SW 1271 (cell line): ENCODE measurements around the gene SLC6A6.
"Not testable (repeated sequence)": the region's sequence is repeated elsewhere in the genome, so short reads cannot be mapped to it uniquely, and the experiment has no call there.

Source experiments
- DNase-seq, 2 experiments: peaks; one replicate each; lab custom pipeline; 2025; lab: John Stamatoyannopoulos, UW

The SLC6A6 gene

DNA sequence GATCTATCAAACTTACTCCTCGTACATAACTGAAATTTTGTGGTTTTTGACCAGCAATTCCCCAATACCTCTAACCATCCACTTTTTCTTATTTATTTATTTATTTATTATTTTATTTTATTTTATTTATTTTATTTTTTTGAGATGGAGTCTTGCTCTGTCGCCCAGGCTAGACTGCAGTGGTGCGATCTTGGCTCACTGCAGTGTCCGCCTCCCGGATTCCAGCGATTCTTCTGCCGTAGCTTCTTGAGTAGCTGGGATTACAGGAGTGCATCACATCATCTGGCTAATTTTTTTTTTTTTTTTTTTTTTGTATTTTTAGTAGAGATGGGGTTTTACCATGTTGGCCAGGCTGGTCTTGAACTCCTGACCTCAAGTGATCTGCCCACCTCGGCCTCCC lies 35.3 kb downstream of the SLC6A6 start:
- DNase-seq: not testable (repeated sequence)

DNA sequence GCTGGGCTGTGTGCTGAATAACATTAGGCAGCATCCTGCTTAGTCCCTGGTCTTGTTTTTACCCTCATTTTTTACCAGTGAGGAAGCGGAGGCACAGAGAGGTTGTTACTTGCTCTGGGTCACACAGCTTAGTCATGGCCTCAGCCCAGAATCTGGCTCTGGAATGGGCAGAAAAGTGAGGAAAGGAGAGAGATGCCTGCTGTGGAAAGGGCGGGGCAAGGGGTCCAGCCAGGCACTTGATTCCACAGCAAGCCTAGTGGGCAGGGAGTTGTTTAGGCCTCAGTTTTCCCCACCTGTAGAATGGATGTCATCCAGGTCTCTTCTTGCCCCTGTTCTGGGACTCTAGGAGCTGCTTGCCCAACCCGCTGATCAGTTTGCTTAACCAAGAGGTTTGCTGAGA lies 35.9 kb downstream of the SLC6A6 start:
- no peak for DNase-seq

DNA sequence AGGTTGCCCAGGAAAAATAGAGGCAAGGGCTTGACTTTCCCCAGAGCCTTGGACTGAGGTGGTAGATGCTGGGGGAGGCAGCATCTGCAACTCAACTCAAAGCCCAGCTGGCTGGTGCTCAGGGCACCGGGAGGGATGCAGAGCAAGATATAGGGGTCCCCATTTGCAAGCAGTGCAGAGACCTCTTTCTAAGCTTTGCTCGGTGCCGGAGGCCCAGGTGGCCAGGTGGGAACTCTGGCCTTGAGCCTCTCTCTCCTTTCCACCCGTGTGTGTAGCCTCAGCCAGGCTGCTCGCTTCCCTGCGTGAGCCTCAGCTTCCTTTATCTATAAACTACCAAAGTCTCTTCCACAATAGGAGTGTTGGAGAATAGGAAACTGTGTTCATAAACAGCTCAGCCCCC lies 36.5 kb downstream of the SLC6A6 start:
- no peak for DNase-seq

DNA sequence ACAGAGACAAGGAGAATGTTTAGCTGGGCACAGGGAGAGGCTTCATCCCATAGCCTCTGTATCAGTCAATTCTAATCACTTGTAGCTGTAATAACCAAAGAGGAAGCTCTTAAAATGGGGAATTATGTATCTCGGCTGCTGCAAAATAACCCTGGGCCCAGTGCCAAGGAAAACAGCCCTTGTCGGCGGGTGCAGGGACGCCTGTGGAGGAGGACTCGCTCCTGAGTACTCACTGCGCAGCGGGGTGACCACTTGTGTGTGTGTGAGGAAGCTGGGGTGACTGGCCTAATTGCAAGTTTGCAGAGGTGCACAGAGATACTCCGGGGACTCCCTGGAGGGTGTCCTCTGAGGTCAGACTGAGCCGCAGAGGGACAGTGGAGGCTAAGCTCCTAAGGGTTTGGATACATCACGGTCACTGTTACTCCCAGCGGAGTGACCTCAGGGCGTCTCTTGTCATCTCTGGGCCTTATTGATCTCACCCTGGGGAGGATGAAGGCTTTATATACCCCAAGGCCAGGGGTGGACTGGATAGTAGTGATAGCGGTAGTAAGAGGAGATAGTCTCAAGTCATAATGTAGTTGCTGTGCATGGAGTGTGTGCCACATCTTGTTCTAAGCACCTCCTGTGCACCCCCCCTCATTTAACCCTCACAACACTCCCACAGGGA lies 37.2 kb downstream of the SLC6A6 start:
- DNase-seq: no peak

DNA sequence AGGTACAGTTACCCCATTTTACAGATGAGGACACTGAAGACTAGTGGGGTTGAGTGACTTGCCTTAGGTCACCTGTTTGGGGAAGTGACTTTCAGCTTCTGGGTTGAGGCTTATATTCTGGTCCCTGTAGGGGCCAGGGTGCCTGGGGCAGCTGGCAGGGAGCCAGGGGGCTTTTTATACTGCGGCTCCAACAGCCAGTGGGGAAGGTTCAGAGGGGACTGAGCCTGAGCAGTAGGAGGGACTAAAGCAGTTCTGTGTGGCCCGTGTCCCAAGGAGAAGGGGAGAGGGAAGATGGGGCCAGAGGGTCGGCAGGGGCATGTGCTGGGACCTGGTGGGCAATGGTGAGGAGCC lies 37.7 kb downstream of the SLC6A6 start:
- DNase-seq: no peak

DNA sequence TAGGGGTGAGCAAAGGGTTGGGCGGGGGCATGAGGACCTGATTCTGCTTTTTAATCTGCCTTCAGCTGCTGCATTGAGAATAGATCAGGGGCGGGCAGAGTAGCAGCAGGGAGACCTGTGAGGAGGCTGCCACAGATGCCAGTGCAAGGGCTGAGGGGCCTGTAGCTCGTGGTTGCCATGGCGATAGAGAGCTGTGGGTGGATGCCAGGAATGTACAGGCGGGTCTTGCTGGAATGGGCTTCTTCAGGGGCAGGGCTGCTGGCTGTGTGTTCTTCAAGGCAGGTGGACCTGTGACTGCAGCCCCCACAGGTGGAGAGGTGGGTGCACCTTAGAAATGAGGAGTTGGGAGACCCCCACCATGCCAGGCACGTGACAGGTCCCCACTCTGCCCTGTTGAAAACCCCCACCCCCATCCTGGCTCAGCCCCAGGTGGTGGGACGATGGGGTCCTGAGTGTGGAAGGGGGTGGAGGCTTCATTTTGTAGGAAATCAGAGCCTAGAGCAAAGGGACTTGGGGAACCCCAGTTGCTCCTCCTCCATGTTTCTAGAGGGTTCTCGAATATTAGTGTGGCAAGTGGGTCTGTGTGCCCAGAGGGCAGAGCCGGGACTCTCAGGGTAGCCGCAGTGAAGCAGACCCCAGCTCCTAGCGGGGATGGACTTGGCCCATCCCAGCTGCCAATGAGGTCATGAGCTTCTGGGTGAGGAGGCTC lies 38.3 kb downstream of the SLC6A6 start:
- DNase-seq: peak in 1 of 2 experiments; percentile 17

DNA sequence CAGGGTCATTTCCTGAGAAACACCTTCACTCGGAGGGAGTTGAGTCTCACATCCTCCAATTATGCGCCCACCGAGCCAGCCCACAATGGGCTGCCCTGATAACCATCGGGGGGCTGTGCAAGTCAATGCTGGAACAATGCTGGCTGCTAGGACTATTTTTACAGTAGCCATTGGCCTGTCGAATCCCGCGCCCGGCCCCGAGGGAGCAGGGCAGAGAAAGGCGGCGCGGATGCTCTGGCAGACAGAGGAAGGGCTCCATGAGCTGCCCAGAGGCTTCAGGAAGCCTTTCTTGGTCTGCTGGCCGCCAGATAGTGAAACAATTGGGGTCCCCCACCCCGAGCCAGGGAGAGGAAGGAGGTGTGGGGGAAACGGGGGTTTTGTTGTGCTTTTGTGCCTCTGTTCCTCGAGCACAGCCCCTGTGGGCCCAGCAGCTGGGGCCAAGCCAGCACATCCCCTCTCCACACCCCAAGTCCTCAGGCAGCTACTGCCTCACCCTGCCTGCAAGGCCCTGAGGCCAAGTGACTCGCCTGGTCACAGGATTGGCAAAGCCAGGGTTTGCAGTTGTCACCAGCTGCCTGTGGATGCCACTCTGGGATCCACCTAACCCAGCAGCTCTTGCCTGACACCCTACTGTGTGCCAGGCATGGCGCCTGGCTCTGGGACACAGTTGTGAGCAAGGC lies 39.0 kb downstream of the SLC6A6 start:
- DNase-seq: no peak

DNA sequence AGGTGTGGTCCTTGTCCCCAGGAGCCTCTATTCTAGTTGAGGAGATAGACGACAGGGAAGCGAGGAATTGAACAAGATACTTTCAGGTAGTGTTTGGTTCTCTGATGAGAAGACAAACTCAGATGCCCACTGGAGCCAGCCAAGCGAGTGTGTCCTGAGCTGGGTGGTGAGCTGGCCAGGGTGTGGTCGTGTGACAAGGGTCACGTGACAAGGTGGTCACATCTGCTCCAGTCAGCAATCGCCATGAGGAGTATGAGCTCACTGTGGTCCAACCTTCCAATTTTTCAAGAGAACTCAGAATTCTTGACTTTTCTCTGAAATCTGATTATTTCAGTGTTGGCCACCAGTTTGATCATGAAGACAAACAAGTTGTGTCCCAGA lies 39.5 kb downstream of the SLC6A6 start:
- DNase-seq: peak in 1 of 2 experiments; percentile 19

DNA sequence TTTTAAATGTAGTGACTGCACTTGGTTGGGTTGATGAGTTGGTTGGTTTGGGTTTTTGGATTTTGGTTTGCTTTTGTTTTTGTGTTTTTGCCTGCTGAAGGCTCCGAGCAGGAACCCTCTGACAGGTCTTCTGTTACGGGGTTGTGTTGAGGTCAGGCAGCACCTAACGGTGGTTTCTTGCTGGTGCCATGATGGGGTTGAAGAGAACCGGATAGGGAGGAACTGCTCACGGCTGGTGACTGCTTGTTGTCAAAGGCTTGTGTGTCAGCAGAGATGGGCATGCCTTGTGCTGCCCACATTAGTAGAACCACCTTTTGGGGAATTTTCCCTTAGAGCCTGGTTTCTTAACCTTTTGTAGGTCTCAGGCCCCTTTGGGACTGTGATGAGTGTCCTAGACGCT lies 42.0 kb downstream of the SLC6A6 start:
- DNase-seq: no peak

DNA sequence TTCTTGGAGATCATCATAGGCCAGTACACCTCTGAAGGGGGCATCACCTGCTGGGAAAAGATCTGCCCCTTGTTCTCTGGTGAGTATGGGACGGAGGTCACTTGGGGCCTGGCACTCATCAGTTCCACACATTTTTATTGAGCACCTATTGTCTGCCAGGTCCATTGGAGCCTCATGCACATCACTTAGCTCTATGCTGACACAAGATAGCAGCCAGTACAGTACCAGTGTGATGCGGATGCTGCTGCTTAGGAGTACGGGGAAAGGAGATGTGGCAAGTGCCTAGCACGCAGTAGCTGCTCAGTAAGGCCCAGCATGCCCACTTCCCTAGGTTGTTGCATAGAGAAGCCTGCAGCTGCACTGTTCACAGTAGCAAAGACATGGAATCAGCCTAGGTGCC lies 43.4 kb downstream of the SLC6A6 start:
- DNase-seq: no peak

DNA sequence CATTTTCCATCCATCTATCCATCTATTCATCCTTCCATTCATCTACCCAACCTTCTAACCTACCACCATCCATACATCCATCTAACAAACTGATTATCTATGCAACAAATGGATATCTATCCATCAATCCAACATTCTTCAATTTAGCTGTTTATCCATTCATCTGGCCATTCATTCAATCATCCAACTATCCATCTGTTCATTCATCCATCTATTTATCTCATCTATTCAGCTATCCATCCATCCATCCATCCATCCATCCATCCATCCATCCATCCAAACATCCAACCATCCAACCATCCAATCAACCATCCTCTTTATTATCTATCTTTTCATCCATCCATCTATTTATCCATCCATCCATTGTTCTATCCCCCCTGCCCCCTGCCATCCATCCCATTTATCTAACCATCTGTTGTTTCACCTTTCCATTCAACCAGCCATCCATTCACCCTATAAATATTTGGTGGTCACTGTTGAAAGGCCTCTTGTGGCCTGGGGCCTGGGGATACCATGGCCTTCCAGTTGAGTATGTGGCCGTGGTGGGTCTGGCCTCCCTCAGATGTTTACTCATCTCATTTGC lies 44.7 kb downstream of the SLC6A6 start:
- DNase-seq: no peak

DNA sequence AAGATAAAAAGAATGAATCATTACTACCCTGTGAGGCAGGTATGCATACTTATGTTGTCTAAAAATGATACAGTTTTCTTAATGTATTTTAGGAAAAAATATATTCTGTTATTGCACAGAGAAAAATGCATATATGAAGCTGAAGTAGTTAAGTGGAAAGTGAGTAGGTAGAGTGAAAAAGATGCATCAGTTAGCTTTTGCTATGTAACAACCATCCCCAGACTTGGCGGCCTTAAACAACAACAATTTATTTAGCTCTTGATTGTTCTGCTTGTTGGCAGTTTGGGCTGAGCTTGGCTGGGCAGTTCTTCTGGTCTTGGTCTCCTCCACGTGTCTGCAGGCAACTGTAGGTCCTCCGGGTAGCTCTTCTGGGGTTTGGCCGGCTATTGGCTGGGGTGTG lies 45.7 kb downstream of the SLC6A6 start:
- no peak for DNase-seq

DNA sequence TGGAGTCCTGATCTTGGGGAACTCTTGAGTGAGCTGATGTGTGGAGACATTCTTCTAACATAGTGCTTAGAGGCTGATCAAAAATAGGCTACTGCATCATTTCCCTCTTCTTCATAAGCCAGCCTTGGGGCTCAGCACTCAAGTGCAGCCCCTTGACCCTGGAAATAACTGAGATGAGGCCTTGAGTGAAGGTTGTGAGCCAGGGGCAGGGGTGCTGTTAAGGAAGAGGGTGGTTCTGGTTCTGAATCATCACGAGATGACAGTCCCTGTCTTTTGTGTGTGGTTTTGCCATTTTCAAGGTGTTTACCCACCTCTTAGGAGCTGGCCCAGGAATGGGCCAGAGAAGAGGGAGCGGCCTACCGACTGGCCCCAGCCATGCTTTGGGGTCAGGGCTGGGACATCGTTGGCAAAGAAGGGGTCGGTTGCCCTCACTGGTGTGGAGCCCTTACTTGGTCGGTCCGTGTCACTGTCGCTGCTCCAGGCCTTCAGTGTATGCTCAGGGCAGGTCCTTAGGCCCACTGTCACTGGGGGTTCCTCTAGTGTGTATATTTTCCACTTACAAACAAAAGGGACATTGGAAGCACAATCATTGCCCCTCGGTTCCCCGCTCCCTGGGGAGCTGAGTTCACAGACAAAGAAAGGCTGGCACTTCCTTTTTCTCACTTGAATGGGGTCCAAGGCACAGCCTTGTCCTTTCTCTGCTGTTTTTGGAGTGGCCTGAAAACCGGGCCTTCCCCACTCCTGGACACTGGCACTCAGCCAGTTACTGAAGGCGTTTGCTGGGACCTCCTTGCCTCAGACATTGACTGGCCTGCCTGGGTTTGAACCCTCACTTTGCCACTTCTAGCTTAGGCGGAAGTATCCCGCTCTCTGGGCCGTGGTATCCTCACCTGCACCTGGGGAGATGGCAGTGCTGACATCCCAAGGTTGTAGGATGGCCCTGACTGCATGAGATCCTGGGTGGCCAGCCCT lies 46.6 kb downstream of the SLC6A6 start:
- no peak for DNase-seq

DNA sequence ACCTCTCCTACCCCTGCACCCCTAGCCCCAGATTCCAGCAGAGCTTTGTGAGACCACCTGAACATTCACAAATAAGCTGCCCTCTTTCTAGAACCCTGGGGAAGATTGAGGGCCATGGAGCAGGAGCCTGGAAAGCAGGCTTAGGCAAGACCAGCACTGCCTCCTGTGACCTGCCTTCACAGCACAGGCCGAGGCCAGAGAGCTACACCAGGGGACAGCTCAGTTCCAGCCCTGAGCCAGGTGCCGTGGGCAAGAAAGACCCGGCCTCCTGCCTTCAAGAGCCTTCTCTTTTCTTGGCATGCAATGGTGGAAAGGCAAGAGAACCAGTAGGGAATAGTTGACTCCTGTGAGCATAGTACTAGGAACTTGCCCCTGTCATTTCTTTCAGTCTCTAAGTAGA lies 48.1 kb downstream of the SLC6A6 start:
- no peak for DNase-seq

DNA sequence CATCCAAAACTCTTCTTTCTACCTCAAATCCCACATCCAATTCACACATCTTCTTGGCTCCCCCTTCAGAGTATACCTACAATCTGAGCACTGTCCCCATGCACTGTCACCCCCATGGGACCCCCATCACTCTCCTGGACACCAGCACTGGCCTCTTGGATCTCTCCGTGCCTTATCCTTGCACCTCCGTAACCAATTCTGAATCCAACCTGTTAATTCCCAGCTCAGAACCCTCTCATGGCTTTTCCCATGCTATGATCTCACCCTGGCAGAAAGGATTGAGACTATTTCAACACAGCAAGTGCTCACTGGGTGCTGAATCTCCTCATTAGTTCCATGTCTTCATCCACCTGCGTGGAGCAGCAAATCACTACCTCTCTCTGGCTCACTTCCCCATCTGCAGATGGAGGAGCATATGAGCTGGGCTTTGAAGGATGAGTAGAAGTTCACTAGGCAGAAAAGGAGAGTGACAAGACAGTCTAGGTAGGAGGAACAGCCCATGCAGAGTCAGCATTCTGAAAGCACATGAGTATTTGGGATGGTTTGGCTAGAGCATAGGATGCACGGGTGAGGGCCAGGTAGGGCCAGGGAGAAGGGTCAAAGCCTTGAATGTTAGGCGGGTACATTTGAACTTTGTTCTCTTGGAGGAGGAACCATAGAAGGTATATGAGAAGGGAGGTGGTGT lies 48.7 kb downstream of the SLC6A6 start:
- DNase-seq: no peak

DNA sequence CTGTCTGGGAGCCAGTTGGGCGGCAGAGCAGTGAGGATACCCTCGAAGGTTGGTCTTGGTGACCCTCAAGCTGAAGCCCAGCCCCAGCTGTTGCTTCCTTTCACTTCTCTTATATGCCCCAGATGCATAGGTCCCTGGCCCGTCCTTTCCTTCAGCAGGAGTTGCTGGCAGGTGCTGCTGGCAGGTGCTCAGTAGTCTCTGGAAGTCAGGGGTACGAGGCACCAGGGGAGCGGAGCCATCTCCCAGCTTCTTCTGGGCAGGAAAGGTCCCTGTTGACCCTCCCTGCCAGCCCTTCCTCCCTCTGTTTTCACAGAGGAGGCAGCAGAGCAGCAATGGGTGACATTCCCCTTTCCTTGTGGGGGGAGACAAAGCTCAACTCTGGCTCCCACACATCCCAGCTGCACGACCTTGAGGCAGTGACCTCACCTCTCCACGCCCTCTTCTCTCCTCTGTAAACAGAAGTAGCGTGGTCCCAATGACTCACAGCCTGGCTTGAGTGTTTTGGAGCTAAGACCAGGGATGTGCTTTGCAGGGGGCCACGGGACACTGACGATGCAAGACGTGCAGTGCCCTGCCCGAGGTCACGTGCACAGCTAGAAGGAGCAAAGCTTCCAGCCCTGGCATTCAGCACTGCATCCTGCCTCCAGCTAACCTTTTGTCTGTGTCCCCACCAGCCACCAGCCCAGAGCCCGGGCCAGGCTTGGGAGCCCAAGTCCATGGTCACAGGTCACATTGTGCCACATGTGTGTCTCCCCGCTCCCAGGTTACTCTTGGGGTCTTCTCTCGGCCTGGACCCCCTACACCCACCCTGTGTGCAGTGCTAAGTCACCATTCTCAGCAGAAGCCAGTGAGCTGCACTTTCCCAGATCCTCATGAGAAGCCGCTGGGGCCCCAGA lies 49.7 kb downstream of the SLC6A6 start:
- DNase-seq: no peak

DNA sequence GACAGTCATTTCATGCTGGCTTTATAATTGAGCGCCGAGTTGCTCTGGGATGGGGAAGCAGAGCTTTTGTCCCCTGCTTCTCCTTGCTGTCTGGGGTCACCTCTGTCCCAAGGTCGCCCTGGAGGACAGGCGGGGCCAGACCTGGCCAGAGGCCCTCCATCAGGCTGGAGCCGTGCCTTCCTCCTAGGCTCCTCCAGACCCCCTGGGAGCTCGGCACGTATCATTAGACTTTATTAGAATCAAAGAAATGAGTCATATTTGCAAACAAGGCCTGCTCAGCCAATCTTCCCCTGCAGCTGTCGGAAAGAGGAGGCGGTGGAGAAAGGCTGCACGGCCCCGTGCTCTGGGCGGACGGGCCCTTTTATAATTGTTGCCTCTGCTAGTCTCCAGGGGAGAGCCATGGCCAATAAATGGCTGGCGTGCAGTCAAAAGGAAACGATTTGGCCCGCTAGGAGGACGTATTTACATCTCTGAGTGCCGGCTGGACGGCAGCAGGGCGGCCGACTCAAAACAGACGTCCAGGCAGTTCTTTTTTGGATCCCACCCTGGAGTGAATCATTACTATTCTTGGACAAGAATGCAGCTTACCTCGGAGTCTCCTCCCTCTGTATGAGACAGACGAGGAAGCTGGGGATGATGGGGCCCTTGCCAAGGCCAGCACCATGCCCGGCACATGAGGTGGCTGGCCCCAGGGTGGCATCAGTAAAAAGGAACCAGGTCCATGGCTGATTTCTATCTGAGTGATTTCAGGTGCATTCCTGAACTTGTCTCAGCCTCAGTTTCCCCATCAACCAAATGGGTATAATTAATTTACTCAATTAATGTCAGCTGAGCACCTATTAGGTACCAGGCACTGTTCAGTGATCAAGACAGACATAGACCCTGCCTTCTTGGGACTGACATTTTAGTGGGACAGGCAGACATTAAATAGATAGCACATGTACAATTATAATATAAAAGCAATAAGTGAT lies 50.6 kb downstream of the SLC6A6 start:
- DNase-seq: no peak

DNA sequence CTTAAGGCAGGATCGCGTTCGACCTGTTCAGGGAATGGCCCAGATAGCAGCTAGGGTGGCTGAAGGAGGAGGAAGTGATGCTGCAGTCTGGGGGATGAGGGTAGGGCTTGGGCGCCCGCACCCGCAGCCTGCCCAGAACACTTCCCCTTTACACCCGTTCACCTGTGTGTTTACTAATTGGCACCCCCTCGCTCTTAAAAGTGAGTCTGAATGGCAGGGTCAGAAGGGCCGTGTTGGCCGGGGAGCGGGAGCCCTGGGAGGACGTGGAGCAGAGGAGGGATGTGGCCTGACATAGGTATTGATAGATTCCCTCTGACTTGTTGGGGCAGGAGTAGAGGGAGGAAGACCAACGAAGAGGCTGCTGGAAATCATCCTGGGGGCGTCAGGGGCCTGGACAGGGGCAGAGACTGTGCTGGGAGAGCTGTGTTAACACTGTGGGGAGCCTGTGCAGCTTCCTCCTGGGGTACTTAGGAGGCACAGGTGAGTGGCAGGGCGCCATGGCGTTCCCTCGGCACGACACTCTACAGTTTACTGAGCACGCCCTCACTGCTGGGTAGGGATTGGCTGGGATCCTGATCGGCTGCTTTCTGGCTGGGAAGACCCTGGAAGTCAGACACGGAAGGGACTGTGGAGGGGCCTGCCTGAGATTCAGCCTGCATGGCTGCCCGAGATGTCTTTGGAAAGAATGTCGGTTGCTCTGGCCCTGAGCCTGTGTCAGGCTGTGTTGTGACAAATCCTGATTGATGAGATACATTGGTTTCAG lies 51.7 kb downstream of the SLC6A6 start:
- no peak for DNase-seq
